ENCODE results near the gene DDX49. TPM values are rescaled to one million over a fixed set of nuclear protein-coding genes. Genes with fewer than 3 reads are reported as not detected.
"Not testable (repeated sequence)": the region's sequence is repeated elsewhere in the genome, so short reads cannot be mapped to it uniquely, and the experiment has no call there.

DDX49 gene
- total RNA-seq, 2 donors from 2014 or later = 46.7 to 51.2 TPM

DNA sequence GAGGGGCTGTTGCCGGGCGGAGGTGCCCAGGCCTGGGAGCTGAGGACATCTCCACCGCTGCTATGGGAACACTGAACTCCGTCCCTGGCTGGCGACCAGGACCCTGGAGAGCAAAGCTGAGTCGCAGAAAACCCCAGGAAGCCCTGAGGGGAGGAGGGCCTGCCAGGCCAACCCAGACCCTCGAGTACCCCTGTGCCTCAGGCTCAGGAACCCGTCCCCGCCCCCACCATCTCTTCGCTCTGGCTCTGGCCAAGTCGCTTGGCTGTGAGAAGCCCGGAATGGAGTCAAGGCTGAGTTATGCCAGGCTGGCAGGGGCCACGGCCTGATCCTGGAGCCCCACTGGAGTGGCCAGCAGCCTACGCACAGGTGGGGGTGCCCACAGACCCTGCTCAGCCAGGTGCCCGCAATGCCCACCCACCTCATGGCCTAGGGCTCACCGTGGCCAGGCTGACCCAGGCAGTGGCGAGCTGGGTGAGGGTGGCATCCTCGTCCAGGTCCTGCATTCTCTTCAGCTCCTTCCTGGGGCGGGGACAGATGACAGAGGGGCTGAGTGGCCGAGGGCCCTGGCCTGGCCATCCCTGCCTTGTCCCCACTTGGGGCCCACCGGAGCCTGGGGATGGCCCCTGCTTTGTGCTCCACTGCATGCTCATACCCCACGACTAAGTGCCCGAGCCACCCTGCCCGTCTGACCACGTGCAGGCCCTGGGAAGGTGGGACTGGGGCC lies 15.0 kb upstream of the DDX49 start:
- ATAC-seq (no peak), DNase-seq (ENCODE audit: low spot score in 2 of 2) (no peak)
- Mint-ChIP-seq H3K27ac (no peak overlapping the region), H3K9me3 (no peaks in the 10 kb centered on the region), H3K36me3 (peaks cover 0 to under 1% of the 10 kb centered on the region in 2 donors)

DNA sequence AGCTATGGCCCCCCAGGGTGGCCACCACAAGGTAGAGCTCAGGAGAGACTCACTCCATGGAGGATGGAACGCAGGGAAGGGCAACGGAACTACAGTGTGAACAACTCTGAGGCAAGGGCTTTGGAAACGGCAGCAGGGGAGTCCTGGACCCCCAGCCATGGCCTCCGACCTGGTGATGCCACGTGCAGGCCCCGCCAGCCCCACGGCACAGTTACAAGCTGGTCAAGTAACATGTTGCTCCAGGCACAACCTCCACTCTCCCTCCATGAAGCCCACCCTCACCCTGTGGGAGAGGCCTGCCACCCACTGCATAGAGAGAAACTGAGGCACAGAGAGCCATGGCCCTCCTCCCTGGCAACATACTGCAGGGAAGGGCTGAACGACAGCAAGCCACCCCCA lies 14.5 kb upstream of the DDX49 start:
- Mint-ChIP-seq H3K9me3 (no peaks in the 10 kb centered on the region), H3K36me3 (peaks cover 0 to 5% of the 10 kb centered on the region in 2 donors), H3K27ac (no peak overlapping the region)
- ATAC-seq (no peak), DNase-seq (ENCODE audit: low spot score in 2 of 2) (no peak)

- no peak for ATAC-seq
These were observed 13.8 kb upstream of the DDX49 start for GRCh38 chr19:18905513-18906236.

DNA sequence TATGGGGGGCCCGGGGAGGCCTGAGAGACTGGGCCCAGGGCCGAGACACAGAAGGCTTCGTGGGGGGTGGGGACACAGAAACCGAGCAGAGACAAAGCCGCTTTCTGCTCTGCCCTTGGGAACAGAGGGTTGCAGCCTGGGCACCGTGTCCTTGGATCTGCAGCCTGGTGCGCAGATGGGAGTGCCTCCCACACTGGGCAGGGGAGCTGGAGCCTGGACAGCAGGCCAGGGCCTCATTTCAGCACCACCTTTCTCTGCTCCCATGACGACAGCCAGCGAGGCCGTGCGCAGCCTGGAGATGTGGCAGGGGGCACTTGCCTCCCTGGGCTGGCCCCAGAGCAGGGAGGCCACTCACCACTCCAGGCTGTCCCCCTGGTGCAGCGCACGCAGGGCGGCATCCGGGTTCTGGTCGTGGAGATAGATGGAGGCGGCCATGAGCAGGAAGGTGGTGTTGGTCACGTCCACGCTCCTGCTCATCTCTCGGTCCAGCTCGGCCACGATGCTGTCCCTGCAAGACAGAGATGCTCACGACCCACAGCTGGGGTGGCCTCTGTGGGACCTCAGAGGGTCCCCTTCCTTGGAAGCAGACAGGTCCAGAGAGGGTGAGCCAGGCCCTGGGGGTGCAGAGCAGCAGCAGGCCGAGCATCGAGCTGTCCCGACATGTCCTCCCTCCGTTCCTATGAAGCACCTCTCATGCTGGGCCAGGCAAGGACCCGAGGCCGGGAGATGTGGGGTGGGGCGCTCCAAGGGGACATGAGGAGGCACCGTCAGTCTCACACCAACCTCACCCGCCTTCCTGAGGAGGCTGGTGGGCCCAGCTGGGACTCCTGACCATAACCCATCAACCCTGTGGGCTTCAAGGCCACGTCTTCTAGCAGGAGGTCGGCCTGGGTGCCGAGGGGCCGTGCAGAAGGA lies 12.7 kb upstream of the DDX49 start:
- H3K27ac Mint-ChIP-seq = no peak overlapping the region
- H3K36me3 Mint-ChIP-seq = peaks cover 0 to 5% of the 10 kb centered on the region in 2 donors
- H3K9me3 Mint-ChIP-seq = no peaks in the 10 kb centered on the region
- DNase-seq (ENCODE audit: low spot score in 2 of 2) (no peak), ATAC-seq (no peak)

More at GRCh38 chr19:18905513-18906236, 13.8 kb upstream of the DDX49 start:
- Mint-ChIP-seq H3K27ac (peak overlapping the region; percentile 69 to 72), H3K36me3 (peaks cover 0 to 5% of the 10 kb centered on the region in 2 donors), H3K9me3 (no peaks in the 10 kb centered on the region)
- DNase-seq (ENCODE audit: low spot score in 2 of 2) = no peak

GRCh38 chr19:18908917-18909619 lies 10.4 kb upstream of the DDX49 start:
- peaks cover 12% of the 10 kb centered on the region in 2 donors for H3K36me3 Mint-ChIP-seq
- no peak overlapping the region for H3K27ac Mint-ChIP-seq
- no peaks in the 10 kb centered on the region for H3K9me3 Mint-ChIP-seq
- DNase-seq (ENCODE audit: low spot score in 2 of 2) = no peak
- no peak for ATAC-seq

DNA sequence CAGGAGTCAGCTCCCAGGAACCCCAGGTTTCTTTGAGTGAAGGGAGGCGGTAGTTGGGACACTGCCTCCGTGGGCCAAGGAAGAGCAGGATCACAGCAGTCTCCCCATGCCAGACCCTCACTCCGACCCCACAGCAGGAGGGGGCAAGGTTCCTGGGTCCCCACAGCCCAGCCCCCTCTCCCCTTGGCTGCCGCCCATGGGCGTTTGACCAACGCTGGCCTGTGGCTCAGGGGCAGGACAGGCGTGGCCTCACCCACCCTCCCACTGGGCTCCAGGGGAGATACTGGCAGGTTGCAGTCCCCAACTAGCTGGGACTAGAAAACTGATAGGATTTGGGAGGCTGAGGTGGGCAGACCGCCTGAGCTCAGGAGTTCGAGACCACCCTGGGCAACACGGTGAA lies 9.5 kb upstream of the DDX49 start:
- no peak for ATAC-seq
- Mint-ChIP-seq H3K36me3 (peaks cover 12% of the 10 kb centered on the region in 2 donors), H3K27ac (peak overlapping the region in 1 of 2 donors; percentile 88)

GRCh38 chr19:18910801-18911436 lies 8.6 kb upstream of the DDX49 start:
- H3K36me3 Mint-ChIP-seq = peaks cover 12 to 14% of the 10 kb centered on the region in 2 donors
- ATAC-seq (no peak), DNase-seq (ENCODE audit: low spot score in 2 of 2) (no peak)
- no peak overlapping the region for H3K27ac Mint-ChIP-seq
- H3K9me3 Mint-ChIP-seq = no peaks in the 10 kb centered on the region

More for the DNA sequence above, 9.5 kb upstream of the DDX49 start:
- DNase-seq (ENCODE audit: low spot score in 2 of 2) = no peak
- H3K9me3 Mint-ChIP-seq = no peaks in the 10 kb centered on the region

GRCh38 chr19:18912933-18913332 lies 6.6 kb upstream of the DDX49 start:
- H3K27ac Mint-ChIP-seq = no peak overlapping the region
- ATAC-seq (peak in 1 of 2 donors; percentile 8), DNase-seq (ENCODE audit: low spot score in 2 of 2) (no peak)
- H3K36me3 Mint-ChIP-seq = peaks cover 12 to 23% of the 10 kb centered on the region in 2 donors
- H3K9me3 Mint-ChIP-seq = no peaks in the 10 kb centered on the region

- ATAC-seq (peak in 1 of 2 donors; percentile 11), DNase-seq (ENCODE audit: low spot score in 2 of 2) (no peak)
- Mint-ChIP-seq H3K9me3 (no peaks in the 10 kb centered on the region), H3K27ac (peak overlapping the region in 1 of 2 donors; percentile 46), H3K36me3 (peaks cover 14 to 25% of the 10 kb centered on the region in 2 donors)
These were observed 6.0 kb upstream of the DDX49 start for GRCh38 chr19:18913466-18913865.

GRCh38 chr19:18915639-18916038 lies 3.9 kb upstream of the DDX49 start:
- Mint-ChIP-seq H3K27ac (peak overlapping the region; percentile 20 to 32), H3K36me3 (peaks cover 23 to 37% of the 10 kb centered on the region in 2 donors), H3K9me3 (no peaks in the 10 kb centered on the region)
- ATAC-seq (no peak), DNase-seq (ENCODE audit: low spot score in 2 of 2) (no peak)

GRCh38 chr19:18917593-18917992 lies 1.9 kb upstream of the DDX49 start:
- ATAC-seq; H3K9me3 Mint-ChIP-seq; DNase-seq (ENCODE audit: low spot score in 2 of 2): not testable (repeated sequence)
- H3K27ac Mint-ChIP-seq = peak overlapping the region; percentile 31 to 93
- H3K36me3 Mint-ChIP-seq = peaks cover 23 to 35% of the 10 kb centered on the region in 2 donors

DNA sequence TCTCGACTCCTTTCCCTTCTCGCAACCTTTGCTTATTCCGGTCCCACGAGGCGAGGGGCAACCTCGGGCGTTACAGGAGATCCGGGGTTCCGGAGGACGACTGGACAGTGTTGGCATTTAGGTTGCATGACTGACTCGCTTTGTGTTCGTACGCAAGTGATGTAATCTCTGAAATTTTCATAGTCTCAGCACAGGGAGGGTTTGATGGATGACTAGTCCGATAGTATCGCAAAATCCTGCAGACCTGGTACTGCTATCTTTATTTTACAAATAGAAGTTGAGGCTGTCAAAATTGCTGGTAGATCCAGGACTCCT lies 342 bp downstream of the DDX49 start:
- DNase-seq (ENCODE audit: low spot score in 2 of 2) = no peak
- no peak for ATAC-seq

DNA sequence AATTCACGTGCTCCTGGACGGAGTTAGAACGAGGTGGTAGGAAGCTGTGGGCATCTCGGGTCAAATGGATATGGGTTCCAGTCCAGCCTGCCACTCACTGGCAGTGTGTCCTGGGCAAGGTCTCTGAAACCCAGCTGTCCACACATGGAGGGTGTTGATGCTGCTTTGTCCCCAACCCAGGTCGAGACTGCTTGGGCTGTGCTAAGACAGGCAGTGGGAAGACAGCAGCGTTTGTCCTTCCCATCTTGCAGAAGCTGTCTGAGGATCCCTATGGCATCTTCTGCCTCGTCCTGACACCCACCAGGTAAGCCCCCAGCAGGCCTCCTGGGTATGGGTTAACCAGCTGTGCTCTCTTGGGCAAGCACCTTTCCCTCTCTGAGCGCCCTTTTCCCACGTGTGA lies 885 bp downstream of the DDX49 start:
- no peak for DNase-seq (ENCODE audit: low spot score in 2 of 2)
- ATAC-seq = no peak
- Mint-ChIP-seq H3K27ac (peak overlapping the region; percentile 93 to 98), H3K36me3 (peaks cover 15 to 32% of the 10 kb centered on the region in 2 donors), H3K9me3 (no peaks in the 10 kb centered on the region)

More for the DNA sequence above, 342 bp downstream of the DDX49 start:
- peak overlapping the region; percentile 93 to 98 for H3K27ac Mint-ChIP-seq
- H3K9me3 Mint-ChIP-seq = no peaks in the 10 kb centered on the region
- H3K36me3 Mint-ChIP-seq = peaks cover 15 to 32% of the 10 kb centered on the region in 2 donors

- ATAC-seq = no peak
- H3K27ac Mint-ChIP-seq = peak overlapping the region; percentile 89 to 98
- no peak for DNase-seq (ENCODE audit: low spot score in 2 of 2)
- H3K9me3 Mint-ChIP-seq = no peaks in the 10 kb centered on the region
- peaks cover 20 to 28% of the 10 kb centered on the region in 2 donors for H3K36me3 Mint-ChIP-seq
These were observed 2.1 kb downstream of the DDX49 start for GRCh38 chr19:18921593-18921992.

DNA sequence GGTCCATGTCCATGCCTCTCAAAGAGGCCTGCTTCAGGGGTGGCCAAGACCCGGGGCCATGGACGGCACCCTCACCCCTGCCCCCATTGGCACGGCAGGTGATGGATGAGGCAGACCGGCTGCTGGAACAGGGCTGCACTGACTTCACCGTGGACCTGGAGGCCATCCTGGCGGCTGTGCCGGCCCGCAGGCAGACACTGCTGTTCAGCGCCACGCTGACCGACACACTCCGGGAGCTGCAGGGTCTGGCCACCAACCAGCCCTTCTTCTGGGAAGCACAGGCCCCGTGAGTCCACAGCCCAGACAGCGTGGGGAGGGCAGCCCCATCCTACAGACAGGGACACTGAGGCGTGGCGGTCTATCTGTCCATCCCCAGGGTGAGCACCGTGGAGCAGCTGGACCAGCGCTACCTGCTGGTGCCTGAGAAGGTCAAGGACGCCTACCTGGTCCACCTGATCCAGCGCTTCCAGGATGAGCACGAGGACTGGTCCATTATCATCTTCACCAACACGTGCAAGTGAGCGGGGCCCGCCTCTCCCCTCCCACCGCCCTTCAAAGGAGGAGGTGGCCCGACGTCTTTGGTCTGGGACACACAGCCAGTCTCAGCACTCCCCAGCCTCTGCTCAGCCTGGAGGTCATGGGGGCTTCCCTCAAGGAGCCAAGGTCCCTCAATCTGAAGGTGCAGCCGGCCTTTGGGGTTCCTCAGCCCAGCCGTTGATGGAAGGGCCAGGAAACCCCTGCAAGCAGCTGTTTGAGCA lies 2.9 kb downstream of the DDX49 start:
- Mint-ChIP-seq H3K27ac (no peak overlapping the region), H3K9me3 (no peaks in the 10 kb centered on the region), H3K36me3 (peaks cover 20% of the 10 kb centered on the region in 2 donors)
- ATAC-seq (no peak), DNase-seq (ENCODE audit: low spot score in 2 of 2) (no peak)
